Activated T-cell treated with anti-CD3 and anti-CD28 coated beads, Interleukin-2, amount 50 U/mL, for 72 hours (primary cell): ENCODE measurements around the gene CCNB1IP1. TPM values are rescaled to one million over a fixed set of nuclear protein-coding genes. Genes with fewer than 3 reads are reported as not detected.
"Not testable (repeated sequence)": the region's sequence is repeated elsewhere in the genome, so short reads cannot be mapped to it uniquely, and the experiment has no call there.

ENCODE experiments used
- ATAC-seq, 2 donors: fragments of 150-1000 bp; cut with Tn5 transposase; replicated peaks in 1 of 2; 2 replicates each; pipeline ENCODE4 v1.10.0; 2021; ENCODE audit warnings: moderate library complexity in 2 of 2, mild to moderate bottlenecking in 1 of 2
- DNase-seq, 2 donors: peaks; one replicate each; pipeline ENCODE4 v3.0.0; 2021 to 2022; ENCODE audit warnings: mixed read lengths in 1 of 2
- H3K27ac Mint-ChIP-seq: one replicate; pipeline ENCODE4 v1.8.0; 2022; ENCODE audit warnings: mild to moderate bottlenecking, moderate library complexity, mixed read lengths
- H3K27me3 Mint-ChIP-seq: one replicate; pipeline ENCODE4 v1.8.0; 2022; ENCODE audit warnings: low read depth, mixed read lengths
- H3K36me3 Mint-ChIP-seq, 2 donors: one replicate each; pipeline ENCODE4 v1.8.0; 2022; ENCODE audit warnings: mixed read lengths in 2 of 2, mild to moderate bottlenecking in 1 of 2; ENCODE audit not compliant: insufficient read depth in 2 of 2
- H3K4me1 Mint-ChIP-seq: one replicate; pipeline ENCODE4 v1.8.0; 2022; ENCODE audit warnings: low read depth, mixed read lengths
- H3K4me3 Mint-ChIP-seq, 2 donors: one replicate each; pipeline ENCODE4 v1.8.0; 2022; ENCODE audit warnings: mild to moderate bottlenecking in 2 of 2, mixed read lengths in 2 of 2, moderate library complexity in 2 of 2
- H3K9me3 Mint-ChIP-seq, 2 donors: one replicate each; pipeline ENCODE4 v1.8.0; 2022; ENCODE audit warnings: mixed read lengths in 2 of 2
- total RNA-seq, 2 donors: library from RNA; stranded (reverse); gene quantifications; one replicate each; pipeline ENCODE4 v1.2.3, GENCODE V29; 2022

Gene CCNB1IP1
- 10 to 100 TPM; 73.4 to 89.9 TPM for total RNA-seq

DNA sequence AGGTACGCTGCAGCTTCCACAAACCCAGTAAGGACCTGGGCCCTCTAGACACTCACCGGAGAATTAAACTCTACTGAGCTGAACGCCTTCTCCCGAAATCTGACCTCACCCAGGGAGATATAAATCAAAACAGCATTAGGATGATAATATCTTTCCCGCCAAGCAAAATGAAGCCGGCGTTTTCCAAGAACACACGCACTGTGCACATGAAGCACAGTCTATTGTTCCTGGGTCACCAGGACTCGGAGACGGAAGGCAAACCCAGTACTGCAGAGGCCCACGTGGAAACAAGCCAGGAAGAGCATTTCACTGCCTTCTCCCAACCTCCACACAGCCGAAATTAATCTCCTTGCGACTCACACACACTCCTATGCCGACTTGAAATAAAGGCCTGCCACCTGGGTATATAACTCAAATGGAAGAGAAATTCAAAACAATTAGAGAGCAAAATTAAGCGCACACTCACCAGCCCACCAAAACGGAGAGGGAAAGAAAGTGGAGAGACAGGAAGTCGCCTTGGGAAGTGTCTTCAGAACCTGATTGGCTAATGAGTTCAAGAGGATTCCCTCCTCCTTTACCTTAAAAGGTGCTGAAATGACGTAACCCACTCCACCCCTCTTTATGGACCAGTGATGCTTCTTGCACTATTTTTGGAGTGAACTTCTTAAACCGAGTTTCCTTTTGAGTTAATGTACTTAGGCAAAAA lies at the start of gene CCNB1IP1:
CCNB1IP1 (minus strand) TSS at position 492 of the 706 bp plus-strand sequence. CDS start 16,756 bp downstream, outside the sequence.
- peak; percentile 99 for ATAC-seq
- peak within 1 kb of the TSS; percentile 98 for H3K4me3 Mint-ChIP-seq
- DNase-seq: peak; percentile 61 to 63
- peaks cover 62% of the 10 kb centered on the region for H3K4me1 Mint-ChIP-seq
- peaks cover 1 to 4% of the 10 kb centered on the region in 2 donors for H3K36me3 Mint-ChIP-seq
- peak within 1 kb of the TSS; percentile 98 for H3K27ac Mint-ChIP-seq
- no peaks in the 10 kb centered on the region for H3K9me3 Mint-ChIP-seq
- H3K27me3 Mint-ChIP-seq: no peaks in the 10 kb centered on the region

GRCh38 chr14:20382526-20382925 lies 49.4 kb upstream of the CCNB1IP1 start:
- Mint-ChIP-seq H3K27ac (no peak overlapping the region), H3K27me3 (no peaks in the 10 kb centered on the region), H3K4me3 (no peak overlapping the region), H3K4me1 (peaks cover 6% of the 10 kb centered on the region), H3K9me3 (no peaks in the 10 kb centered on the region), H3K36me3 (peaks cover 13 to 17% of the 10 kb centered on the region in 2 donors)
- no peak for DNase-seq
- no peak for ATAC-seq

GRCh38 chr14:20381341-20381740 lies 48.3 kb upstream of the CCNB1IP1 start:
- no peak overlapping the region for H3K27ac Mint-ChIP-seq
- ATAC-seq: no peak
- peaks cover 6% of the 10 kb centered on the region for H3K4me1 Mint-ChIP-seq
- H3K36me3 Mint-ChIP-seq: peaks cover 13 to 20% of the 10 kb centered on the region in 2 donors
- no peaks in the 10 kb centered on the region for H3K27me3 Mint-ChIP-seq
- no peak for DNase-seq
- no peaks in the 10 kb centered on the region for H3K9me3 Mint-ChIP-seq
- H3K4me3 Mint-ChIP-seq: no peak overlapping the region

DNA sequence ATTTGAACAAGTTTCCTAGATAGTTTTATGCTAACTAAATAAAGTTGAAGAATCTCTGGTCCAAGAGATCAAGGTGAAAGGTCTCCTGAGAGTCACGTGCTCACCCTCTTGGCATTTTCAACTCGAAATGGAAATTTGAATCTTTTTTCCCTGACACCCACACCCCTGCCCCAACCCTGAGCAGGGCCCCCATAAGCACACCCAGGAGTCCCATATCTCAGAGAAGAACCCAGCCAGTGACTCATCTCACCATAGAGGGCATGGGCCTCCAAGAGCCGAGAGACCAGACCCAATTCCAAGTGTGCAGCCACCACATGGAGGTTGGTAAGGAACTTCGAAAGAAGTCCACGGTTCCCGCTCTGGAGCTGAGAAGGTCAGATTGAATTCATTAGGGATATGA lies 47.6 kb upstream of the CCNB1IP1 start:
- H3K27me3 Mint-ChIP-seq: no peaks in the 10 kb centered on the region
- no peak for ATAC-seq
- no peak overlapping the region for H3K4me3 Mint-ChIP-seq
- no peak for DNase-seq
- no peaks in the 10 kb centered on the region for H3K9me3 Mint-ChIP-seq
- H3K27ac Mint-ChIP-seq: peak overlapping the region; percentile 13
- peaks cover 13 to 22% of the 10 kb centered on the region in 2 donors for H3K36me3 Mint-ChIP-seq
- H3K4me1 Mint-ChIP-seq: peaks cover 6% of the 10 kb centered on the region

GRCh38 chr14:20379743-20380142 lies 46.7 kb upstream of the CCNB1IP1 start:
- no peak for ATAC-seq
- H3K4me3 Mint-ChIP-seq: no peak overlapping the region
- H3K27me3 Mint-ChIP-seq: no peaks in the 10 kb centered on the region
- H3K36me3 Mint-ChIP-seq: peaks cover 13 to 26% of the 10 kb centered on the region in 2 donors
- no peak overlapping the region for H3K27ac Mint-ChIP-seq
- no peaks in the 10 kb centered on the region for H3K9me3 Mint-ChIP-seq
- no peak for DNase-seq
- H3K4me1 Mint-ChIP-seq: peaks cover 6% of the 10 kb centered on the region

DNA sequence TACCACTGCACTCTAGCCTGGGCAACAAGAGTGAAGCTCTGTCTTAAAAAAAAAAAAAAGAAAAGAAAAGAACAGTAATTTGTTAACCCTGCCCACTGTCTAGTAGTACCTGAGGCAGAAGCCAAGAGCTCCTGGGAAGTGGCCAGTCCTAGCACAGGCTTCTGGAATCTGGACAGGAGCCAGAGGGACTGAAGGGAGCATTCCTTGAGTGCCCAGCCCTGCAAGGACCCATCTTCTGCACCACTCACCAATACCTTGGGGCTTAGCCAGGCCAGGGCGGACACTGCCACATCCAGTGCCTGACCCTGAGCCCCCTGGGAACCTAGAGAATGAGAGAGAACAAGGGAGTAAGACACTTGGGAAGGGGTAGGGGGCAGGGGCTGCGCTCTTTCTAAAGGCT lies 44.1 kb upstream of the CCNB1IP1 start:
- no peak overlapping the region for H3K4me3 Mint-ChIP-seq
- DNase-seq (no peak), ATAC-seq (no peak)
- no peaks in the 10 kb centered on the region for H3K9me3 Mint-ChIP-seq
- H3K4me1 Mint-ChIP-seq: peaks cover 6% of the 10 kb centered on the region
- H3K36me3 Mint-ChIP-seq: peaks cover 10 to 23% of the 10 kb centered on the region in 2 donors
- H3K27ac Mint-ChIP-seq: no peak overlapping the region
- H3K27me3 Mint-ChIP-seq: no peaks in the 10 kb centered on the region

GRCh38 chr14:20376071-20376588 lies 43.1 kb upstream of the CCNB1IP1 start:
- H3K4me1 Mint-ChIP-seq: peaks cover 5% of the 10 kb centered on the region
- ATAC-seq: no peak
- peaks cover 12 to 26% of the 10 kb centered on the region in 2 donors for H3K36me3 Mint-ChIP-seq
- DNase-seq: no peak
- no peaks in the 10 kb centered on the region for H3K27me3 Mint-ChIP-seq
- no peak overlapping the region for H3K4me3 Mint-ChIP-seq
- no peaks in the 10 kb centered on the region for H3K9me3 Mint-ChIP-seq
- no peak overlapping the region for H3K27ac Mint-ChIP-seq

GRCh38 chr14:20375471-20375870 lies 42.4 kb upstream of the CCNB1IP1 start:
- Mint-ChIP-seq H3K4me1 (no peaks in the 10 kb centered on the region), H3K27ac (no peak overlapping the region), H3K4me3 (no peak overlapping the region), H3K36me3 (peaks cover 10 to 23% of the 10 kb centered on the region in 2 donors), H3K9me3 (no peaks in the 10 kb centered on the region), H3K27me3 (no peaks in the 10 kb centered on the region)
- ATAC-seq (no peak), DNase-seq (no peak)

DNA sequence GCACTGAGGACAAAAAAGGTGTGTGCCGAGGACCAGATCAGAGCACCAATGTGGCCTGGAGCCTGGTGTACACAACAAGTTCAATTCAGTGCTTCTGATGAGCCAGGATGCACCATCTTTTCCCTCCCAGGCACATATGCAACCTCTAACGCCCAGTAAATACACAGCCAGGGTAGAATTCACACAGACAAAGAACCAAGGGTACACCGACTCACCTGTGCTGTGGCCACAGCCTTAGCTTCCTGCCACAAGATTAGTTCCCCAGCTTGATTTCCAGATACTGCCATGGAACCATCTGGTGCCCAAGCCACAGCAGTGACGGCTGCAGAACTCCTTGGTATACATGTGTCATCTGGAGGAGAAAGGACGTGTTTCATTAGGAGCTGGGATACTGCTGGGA lies 39.7 kb upstream of the CCNB1IP1 start:
- no peak overlapping the region for H3K4me3 Mint-ChIP-seq
- no peaks in the 10 kb centered on the region for H3K27me3 Mint-ChIP-seq
- peaks cover 12 to 32% of the 10 kb centered on the region in 2 donors for H3K36me3 Mint-ChIP-seq
- peaks cover 4% of the 10 kb centered on the region for H3K4me1 Mint-ChIP-seq
- ATAC-seq: peak in 1 of 2 donors; percentile 78
- peaks cover 2% of the 10 kb centered on the region in 2 donors for H3K9me3 Mint-ChIP-seq
- no peak overlapping the region for H3K27ac Mint-ChIP-seq
- no peak for DNase-seq

DNA sequence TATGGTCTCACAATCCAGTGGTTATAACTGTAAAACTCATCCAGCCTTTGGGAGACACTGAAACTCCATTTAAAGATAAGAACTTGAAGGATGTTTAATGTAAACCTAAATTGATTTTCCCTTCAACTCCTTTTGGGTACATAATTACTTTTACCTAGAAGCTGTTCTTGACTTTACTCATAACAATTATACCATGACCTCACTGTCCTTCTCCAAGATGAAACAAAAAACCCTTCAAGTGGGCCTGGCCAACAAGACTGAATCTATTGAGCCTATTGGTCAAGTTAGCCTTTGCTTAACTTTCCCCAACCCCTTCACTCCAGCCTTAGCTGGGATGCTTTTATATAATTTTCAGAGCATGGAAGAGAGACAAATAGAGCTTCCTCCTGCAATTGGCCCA lies 32.8 kb upstream of the CCNB1IP1 start:
- Mint-ChIP-seq H3K27me3 (no peaks in the 10 kb centered on the region), H3K36me3 (peaks cover 10 to 27% of the 10 kb centered on the region in 2 donors), H3K4me3 (peak overlapping the region in 1 of 2 donors; percentile 59), H3K4me1 (peaks cover 22% of the 10 kb centered on the region), H3K27ac (peak overlapping the region; percentile 76), H3K9me3 (peaks cover 2% of the 10 kb centered on the region in 2 donors)
- DNase-seq: no peak
- ATAC-seq: peak in 1 of 2 donors; percentile 32

DNA sequence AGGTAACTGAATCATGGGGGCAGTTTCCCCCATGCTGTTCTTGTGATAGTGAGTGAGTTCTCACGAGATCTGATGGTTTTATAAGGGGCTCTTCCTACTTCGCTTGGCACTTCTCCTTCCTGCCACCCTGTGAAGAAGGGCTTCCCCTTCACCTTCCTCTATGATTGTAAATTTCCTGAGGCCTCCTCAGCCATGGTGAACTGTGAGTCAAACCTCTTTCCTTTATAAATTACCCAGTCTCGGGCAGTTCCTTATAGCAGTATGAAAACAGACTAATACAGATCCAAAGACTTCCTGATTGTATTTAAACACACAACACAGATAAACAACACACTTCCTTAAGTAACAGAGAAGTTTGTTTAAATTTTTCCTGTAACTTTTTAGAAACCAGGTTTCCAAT lies 25.4 kb upstream of the CCNB1IP1 start:
- ATAC-seq, H3K4me3 Mint-ChIP-seq, H3K27me3 Mint-ChIP-seq, DNase-seq, H3K9me3 Mint-ChIP-seq: not testable (repeated sequence)
- Mint-ChIP-seq H3K27ac (peak overlapping the region; percentile 89), H3K4me1 (peaks cover 12% of the 10 kb centered on the region), H3K36me3 (peaks cover 7 to 31% of the 10 kb centered on the region in 2 donors)

- Mint-ChIP-seq H3K4me1 (peaks cover 12% of the 10 kb centered on the region), H3K27me3 (no peaks in the 10 kb centered on the region), H3K4me3 (no peak overlapping the region), H3K36me3 (peaks cover 7 to 33% of the 10 kb centered on the region in 2 donors), H3K9me3 (no peaks in the 10 kb centered on the region), H3K27ac (no peak overlapping the region)
- DNase-seq (no peak), ATAC-seq (no peak)
Observed at GRCh38 chr14:20356422-20356821, 23.3 kb upstream of the CCNB1IP1 start.

DNA sequence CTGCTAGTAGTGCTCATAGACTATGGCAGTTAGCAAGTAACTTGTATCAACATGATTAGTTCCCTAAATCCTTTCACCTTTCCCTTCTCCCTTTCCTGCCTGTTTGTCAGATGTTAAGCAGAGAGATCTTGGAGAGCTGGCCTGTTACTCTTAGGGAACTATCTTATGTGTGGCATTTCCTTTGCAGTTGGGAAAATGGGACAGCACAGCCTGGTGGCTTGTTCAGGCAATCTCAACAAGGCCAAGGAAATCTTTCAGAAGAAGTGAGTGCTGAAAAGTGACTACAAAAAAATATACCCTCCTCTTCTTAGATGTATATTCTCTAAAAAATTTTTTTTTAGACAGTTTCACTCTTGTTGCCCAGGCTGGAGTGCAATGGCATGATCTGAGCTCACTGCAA lies 17.8 kb upstream of the CCNB1IP1 start:
- Mint-ChIP-seq H3K36me3 (peaks cover 9 to 43% of the 10 kb centered on the region in 2 donors), H3K27ac (no peak overlapping the region), H3K27me3 (no peaks in the 10 kb centered on the region), H3K4me1 (peaks cover 10% of the 10 kb centered on the region), H3K9me3 (no peaks in the 10 kb centered on the region), H3K4me3 (no peak overlapping the region)
- no peak for ATAC-seq
- DNase-seq: no peak
